Measurements from ENCODE around the gene LRRC3B.

Gene LRRC3B

GRCh38 chr3:26712211-26713026, 89.8 kb downstream of the LRRC3B start:
- DNase-seq (ENCODE audit: low read depth): peak; percentile 15
- in situ Hi-C loops (cut with HindIII; ENCODE audit: low sequenced_read_pairs): no loop called here
- H3K4me3 ChIP-seq (ENCODE audit: low read depth, low read length): no peak overlapping the region
- TF ChIP-seq CTCF (IDR thresholded peaks at IDR 0.05; ENCODE audit: low read depth, low read length, missing control alignments): peak; percentile 57

GRCh38 chr3:26713091-26713490, 90.5 kb downstream of the LRRC3B start:
- no peak overlapping the region for H3K4me3 ChIP-seq (ENCODE audit: low read depth, low read length)
- no peak for DNase-seq (ENCODE audit: low read depth)
- in situ Hi-C loops (cut with HindIII; ENCODE audit: low sequenced_read_pairs): no loop called here
- no peak for TF ChIP-seq CTCF (IDR thresholded peaks at IDR 0.05; ENCODE audit: low read depth, low read length, missing control alignments)

GRCh38 chr3:26714485-26714884, 91.9 kb downstream of the LRRC3B start:
- DNase-seq (ENCODE audit: low read depth): no peak
- TF ChIP-seq CTCF (IDR thresholded peaks at IDR 0.05; ENCODE audit: low read depth, low read length, missing control alignments): no peak
- H3K4me3 ChIP-seq (ENCODE audit: low read depth, low read length): no peak overlapping the region
- in situ Hi-C loops (cut with HindIII; ENCODE audit: low sequenced_read_pairs): no loop called here

GRCh38 chr3:26715431-26715830, 92.9 kb downstream of the LRRC3B start:
- in situ Hi-C loops (cut with HindIII; ENCODE audit: low sequenced_read_pairs): no loop called here
- DNase-seq (ENCODE audit: low read depth): no peak
- TF ChIP-seq CTCF (IDR thresholded peaks at IDR 0.05; ENCODE audit: low read depth, low read length, missing control alignments): no peak
- no peak overlapping the region for H3K4me3 ChIP-seq (ENCODE audit: low read depth, low read length)

GRCh38 chr3:26718315-26718714, 95.7 kb downstream of the LRRC3B start:
- in situ Hi-C loops (cut with HindIII; ENCODE audit: low sequenced_read_pairs): no loop called here
- H3K4me3 ChIP-seq (ENCODE audit: low read depth, low read length): no peak overlapping the region
- no peak for DNase-seq (ENCODE audit: low read depth)
- no peak for TF ChIP-seq CTCF (IDR thresholded peaks at IDR 0.05; ENCODE audit: low read depth, low read length, missing control alignments)

GRCh38 chr3:26719134-26719533, 96.6 kb downstream of the LRRC3B start:
- TF ChIP-seq CTCF (IDR thresholded peaks at IDR 0.05; ENCODE audit: low read depth, low read length, missing control alignments): no peak
- no peak overlapping the region for H3K4me3 ChIP-seq (ENCODE audit: low read depth, low read length)

More at GRCh38 chr3:26719134-26719533, 96.6 kb downstream of the LRRC3B start:
- no peak for DNase-seq (ENCODE audit: low read depth)
- in situ Hi-C loops (cut with HindIII; ENCODE audit: low sequenced_read_pairs): no loop called here

Data from astrocyte of the cerebellum (primary cell).